Caki2 (cell line): ENCODE measurements around the gene ONECUT3. TPM values are rescaled to one million over a fixed set of nuclear protein-coding genes. Genes with fewer than 3 reads are reported as not detected.

Experiments
- DNase-seq: peaks from one replicate; pipeline ENCODE4 v3.0.0-alpha.2; 2015; ENCODE audit warnings: low read depth
- in situ Hi-C: cut with HindIII; loops from 2 replicates; pipeline ENCODE4 v1.10.0; 2016; ENCODE audit warnings: low sequenced_read_pairs, low pct_unique_long_range_greater_than_20kb, mixed read lengths
- total RNA-seq: library from RNA; depleted of rRNA; stranded (reverse); fragments of >200 nt; shearing (Covaris generic); gene quantifications from 2 replicates; pipeline ENCODE4 v1.2.3, GENCODE V29; 2014; ENCODE audit warnings: low replicate concordance

Gene ONECUT3
- total RNA-seq, 1 experiment from 2014 or later: not detected

DNA sequence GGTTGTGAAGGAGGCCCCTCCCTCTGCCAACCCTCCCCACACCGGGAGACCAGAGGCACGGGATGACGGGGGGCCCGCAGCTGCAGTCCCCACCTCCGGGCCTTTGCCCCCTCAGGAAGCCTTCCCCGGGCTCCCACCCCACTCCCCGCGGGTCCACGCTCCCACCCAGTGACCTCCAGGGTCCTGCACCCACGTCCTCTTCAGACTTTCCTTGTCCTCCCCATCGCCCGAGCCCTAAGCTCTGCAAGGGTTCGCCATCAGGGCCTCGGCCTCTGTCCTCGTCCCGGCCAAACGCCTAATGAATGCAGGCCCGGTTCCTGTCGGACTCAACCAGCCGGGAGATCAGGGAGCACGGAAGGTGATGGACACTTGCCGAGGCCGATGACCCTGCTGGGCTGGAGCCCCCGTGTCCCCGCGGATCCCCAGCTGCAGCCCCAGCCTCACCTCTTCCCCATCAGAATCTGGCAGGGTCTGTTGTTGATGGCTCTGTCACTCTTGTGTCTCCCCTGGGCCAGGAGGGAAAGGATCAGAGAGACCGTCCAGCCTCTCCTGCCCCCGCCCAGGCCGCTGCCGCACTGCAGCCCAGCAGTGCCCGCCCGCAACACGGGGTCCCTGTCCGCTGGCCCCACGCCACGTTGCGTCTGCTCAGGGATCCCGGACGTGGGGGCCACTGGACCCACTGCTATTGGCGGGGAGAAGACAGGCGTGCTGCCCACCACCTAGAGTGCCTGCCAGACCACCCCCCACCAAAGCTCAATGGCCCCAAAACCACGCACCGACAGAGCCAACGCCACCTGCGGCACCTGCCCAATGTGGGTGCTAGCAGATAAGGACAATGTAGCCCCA is 53.1 kb downstream of the ONECUT3 start:
- DNase-seq: no peak
- in situ Hi-C loops: no loop called here

DNA sequence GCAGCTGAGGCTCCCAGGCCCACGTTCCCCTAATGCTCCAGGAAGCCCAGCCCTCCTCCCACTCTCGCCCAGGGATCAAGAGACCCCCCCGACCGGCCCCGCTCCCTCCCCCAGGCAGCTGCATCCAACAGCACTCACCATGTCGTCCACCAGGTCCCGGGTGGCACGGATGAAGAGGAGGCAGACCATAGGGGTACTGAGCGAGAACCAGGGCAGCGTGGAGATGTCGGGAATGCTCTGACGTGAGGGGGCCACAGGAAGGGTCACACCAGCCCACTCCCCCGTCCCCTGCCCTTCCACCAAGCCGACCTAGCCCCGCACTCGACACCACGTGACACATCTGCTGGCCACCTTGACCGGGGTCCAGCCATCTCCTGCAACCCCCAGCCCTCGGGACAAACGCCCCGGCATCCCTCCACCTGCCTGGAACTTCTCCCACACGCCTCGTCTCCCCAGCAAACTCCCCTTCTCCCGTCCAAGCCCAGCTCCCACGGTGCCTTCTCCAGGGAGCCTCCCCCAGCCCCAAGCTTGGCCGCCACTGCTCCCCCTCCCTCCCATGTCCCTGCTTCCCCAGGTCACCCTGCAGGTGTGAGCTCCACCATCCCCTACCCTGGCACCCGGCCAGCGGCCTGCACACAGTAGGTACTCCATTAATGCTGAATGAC is 53.9 kb downstream of the ONECUT3 start:
- in situ Hi-C loops: no loop called here
- DNase-seq: no peak

- in situ Hi-C loops: no loop called here
These were observed 54.5 kb downstream of the ONECUT3 start for GRCh38 chr19:1807695-1808394.

DNA sequence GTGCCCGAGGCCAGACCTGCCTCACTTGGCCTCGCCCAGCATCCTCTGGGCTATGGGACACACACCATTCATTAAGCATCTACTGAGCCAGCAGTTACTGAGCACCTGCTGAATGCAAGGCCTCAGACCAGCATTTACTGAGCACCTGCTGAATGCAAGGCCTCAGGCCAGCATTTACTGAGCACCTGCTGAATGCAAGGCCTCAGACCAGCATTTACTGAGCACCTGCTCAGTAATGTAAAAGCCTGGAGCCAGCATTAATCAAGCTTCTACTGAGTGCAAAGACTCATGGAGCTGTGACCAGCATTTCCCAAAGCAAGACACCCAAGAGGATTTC is 55.1 kb downstream of the ONECUT3 start:
- in situ Hi-C loops: no loop called here
- DNase-seq: no peak

More at GRCh38 chr19:1807695-1808394, 54.5 kb downstream of the ONECUT3 start:
- DNase-seq: no peak

- DNase-seq: no peak
- in situ Hi-C loops: no loop called here
These were observed 56.4 kb downstream of the ONECUT3 start for GRCh38 chr19:1809678-1810077.

GRCh38 chr19:1810439-1811160 is 57.3 kb downstream of the ONECUT3 start:
- no peak for DNase-seq
- in situ Hi-C loops: no loop called here

- in situ Hi-C loops: no loop called here
- DNase-seq: peak; percentile 78
These were observed 58.2 kb downstream of the ONECUT3 start for GRCh38 chr19:1811472-1811894.

GRCh38 chr19:1811942-1812425 is 58.7 kb downstream of the ONECUT3 start, which contains the start of gene ATP8B3:
ATP8B3 (minus strand) TSS chr19:1812276; CDS start chr19:1811736, 540 bp downstream.
- DNase-seq: peak; percentile 41
- in situ Hi-C loops: no loop called here

DNA sequence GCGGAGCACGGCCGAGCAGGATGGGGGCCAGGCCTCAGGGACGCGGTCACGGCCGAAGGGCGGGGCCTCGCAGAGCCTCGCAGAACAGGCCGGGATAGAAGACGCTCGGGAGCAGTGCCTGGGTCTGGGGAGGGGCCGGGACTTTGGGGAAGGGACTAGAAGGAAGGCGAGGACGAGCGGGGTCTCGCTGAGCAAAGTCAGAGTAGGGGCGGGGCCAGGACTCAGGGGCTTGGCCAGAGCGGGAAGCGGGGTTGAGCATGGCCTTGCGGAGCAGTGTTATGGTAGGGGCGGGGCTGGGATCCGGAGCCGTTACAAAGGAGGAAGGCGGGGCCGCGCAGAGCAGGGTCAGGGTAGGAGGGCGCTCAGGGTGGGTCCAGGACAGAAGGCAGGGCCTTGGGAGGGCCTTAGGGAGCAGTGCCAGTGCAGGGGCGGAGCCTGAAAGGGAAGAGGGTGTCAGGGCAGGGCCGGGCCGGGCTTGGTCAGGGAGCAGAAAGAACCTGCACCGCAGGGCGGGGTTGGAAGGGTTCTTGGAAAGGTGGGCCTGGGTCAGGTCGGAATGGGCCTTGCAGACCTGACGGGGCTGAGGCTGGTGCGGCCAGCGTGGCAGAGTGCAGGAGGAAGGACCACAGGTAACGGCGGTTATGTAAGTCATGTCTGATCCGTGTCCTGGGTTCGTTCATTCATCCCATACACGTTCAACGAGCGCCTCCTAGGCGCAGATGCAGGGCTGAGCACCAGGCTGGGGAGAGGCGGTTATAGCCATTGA is 59.3 kb downstream of the ONECUT3 start:
- in situ Hi-C loops: no loop called here
- DNase-seq: peak; percentile 96

GRCh38 chr19:1813192-1814182 is 60.2 kb downstream of the ONECUT3 start:
- no peak for DNase-seq
- in situ Hi-C loops: no loop called here

GRCh38 chr19:1814391-1814790 is 61.1 kb downstream of the ONECUT3 start:
- in situ Hi-C loops: no loop called here
- no peak for DNase-seq

DNA sequence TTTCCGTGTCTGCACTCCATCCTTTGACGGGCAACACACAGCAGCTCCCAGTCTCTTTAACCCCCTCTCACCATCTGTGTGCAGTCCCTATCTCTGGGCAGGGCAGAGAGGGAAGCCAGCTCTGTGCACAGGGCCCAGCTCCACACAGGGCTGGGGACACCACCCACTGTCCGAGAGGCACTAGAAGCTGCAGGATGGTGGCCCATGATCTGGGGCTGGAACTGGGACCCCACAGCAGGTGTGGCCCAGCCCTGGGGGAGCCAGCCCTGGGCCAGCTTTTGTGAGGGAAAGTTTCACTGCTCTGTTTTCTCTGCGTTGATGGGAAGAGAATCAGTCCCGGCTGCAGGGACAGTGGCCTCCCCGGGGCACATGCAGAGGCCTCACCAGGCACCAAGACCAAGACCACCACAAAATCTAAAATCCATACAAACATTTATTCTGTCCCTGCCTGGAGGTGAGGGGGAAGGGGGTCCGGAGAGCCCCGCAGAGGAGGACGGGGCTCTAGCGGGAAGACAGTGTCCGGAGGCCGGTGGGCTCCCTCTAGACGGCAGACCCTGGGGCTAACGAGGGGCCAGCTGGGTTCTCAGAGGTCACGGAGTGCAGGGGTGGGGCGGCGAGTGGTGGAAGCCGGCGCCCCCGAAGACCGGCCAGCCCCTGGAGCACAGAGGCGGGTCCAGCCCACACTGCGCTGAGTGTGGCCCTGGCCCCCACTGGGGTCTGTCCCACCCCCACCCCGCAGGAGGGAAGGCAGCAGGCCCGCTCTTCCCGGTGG is 61.7 kb downstream of the ONECUT3 start:
- in situ Hi-C loops: no loop called here
- no peak for DNase-seq

GRCh38 chr19:1815605-1816529 is 62.6 kb downstream of the ONECUT3 start:
- in situ Hi-C loops: no loop called here
- no peak for DNase-seq

GRCh38 chr19:1816530-1817298 is 63.4 kb downstream of the ONECUT3 start:
- in situ Hi-C loops: no loop called here
- DNase-seq: no peak
